Activated naive CD8-positive, alpha-beta T cell treated with anti-CD3 and anti-CD28 coated beads, Interleukin-2, amount 50 U/mL, for 16 hours (primary cell): ENCODE measurements around the gene CHMP4A.

ENCODE experiments used
- DNase-seq: peaks from one replicate; pipeline ENCODE4 v3.0.0-alpha.2; 2020; ENCODE audit warnings: low read depth, low spot score

The CHMP4A gene, protein sequence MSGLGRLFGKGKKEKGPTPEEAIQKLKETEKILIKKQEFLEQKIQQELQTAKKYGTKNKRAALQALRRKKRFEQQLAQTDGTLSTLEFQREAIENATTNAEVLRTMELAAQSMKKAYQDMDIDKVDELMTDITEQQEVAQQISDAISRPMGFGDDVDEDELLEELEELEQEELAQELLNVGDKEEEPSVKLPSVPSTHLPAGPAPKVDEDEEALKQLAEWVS

DNA sequence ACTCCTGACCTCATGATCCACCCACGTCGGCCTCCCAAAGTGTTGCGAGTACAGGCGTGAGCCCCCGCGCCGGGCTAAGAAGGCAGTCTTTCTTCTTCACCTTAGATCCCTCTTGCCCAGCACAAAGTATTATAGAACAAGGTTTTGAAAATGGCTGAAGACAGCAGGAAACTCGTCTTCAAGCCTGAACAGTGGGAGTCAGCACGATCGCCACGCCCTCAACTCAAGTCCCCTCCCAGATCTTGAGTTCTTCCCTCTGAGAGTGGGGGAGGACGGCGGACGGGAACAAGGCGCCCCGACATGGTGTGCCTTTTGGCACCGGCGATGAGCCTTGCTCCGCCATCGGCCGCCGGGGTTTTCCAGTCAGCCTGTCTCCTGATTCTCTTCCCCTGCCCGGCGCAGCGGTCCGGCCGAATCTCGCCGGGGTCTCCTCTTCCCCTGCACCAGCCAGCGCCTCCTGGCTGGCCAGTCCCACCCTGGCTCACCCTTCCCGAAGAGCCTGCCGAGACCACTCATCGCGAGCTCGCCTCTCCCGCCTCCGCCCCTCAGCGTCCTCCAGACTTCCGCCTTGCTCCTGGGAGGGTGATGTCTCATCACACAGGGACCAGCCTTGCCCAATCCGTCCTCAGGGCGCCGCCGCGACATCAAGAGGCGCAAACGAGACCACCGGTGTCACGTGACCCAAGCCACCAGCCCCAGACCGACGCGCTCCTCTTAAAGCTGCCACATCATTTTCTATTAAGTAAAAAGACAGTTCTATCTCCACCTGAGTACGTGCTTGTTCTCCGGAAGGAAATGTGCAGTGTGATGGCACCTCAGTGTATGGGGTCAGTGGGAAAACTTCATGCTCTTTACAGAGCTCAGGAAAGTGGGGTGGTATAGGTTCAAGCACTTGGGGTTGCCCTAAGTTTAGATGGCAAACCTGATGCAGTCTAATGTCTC, at the start of gene CHMP4A:
TSS of gene CHMP4A (minus strand) at position 565 of the 942 bp plus-strand sequence. CDS start at position 516, 49 bp downstream.
- DNase-seq: peak; percentile 96

DNA sequence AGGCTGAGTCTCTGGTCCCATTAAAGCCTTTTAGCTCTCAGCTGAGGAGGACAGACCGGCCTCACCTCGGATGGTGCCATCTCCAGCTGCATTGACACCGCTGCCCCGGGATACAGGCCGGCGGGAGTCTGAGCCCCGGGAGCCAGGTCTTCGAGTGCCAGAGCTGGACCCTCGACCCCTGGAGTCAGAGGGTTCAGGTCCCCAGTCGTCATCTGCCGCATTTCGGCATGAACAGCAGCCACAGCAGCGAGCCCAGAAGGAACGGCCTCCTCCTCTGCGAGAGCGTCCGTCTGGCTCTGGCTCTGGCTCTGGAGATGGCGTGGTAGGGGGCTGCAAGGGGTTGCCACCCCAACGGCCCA, 48.7 kb upstream of the CHMP4A start:
- DNase-seq: no peak

DNA sequence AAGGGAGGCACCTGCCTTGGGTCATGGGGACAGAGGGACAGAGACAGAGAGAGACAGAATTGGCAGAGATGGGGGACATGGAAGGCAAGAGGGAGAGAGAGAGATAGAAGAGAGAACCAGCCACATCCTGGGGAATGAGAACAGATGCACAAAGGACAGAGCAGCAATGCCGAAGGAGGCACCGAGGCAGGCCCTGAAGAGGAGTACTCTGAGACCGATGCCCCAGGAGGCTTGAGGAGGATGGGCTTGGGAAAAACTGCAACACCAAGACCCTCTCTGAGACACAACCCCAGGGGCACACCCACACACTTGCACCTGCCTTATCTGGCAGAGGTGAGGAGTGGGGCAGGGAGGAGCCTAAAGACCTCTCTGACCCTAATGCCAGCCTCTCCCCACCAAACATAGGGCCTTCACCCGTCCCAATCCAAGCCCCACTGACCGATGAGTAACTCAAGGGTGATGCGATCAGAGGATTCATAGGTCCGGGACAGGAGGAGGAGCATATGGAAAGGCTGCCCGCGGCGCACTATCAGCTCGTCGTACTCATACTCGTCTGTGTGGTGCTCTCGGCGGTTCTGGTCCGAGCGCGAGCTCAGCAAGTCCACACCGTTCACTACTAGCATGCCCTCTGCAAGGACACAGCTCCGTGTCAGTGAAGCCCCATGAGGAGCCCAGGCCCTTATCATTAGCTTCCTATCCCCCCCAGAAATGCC, 48.1 kb upstream of the CHMP4A start:
- no peak for DNase-seq

DNA sequence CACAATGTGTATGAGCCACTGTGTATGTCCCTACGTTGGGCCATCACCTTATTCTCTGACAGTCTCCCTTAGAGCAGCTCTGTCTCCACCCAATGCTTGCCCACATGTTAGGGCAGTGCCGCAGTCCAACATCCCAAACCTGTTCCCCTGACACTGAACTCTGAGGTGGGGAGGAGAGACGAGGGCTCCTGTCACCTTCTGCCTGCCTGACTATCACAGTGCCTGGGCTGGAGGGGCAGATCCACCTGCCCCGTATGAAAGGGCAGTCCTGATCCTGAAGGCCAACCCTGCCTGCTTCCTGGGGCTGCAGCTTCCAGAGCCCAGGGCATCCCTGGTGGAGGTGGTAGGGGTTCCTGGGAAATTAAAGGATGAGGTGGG, 47.5 kb upstream of the CHMP4A start:
- DNase-seq: no peak

DNA sequence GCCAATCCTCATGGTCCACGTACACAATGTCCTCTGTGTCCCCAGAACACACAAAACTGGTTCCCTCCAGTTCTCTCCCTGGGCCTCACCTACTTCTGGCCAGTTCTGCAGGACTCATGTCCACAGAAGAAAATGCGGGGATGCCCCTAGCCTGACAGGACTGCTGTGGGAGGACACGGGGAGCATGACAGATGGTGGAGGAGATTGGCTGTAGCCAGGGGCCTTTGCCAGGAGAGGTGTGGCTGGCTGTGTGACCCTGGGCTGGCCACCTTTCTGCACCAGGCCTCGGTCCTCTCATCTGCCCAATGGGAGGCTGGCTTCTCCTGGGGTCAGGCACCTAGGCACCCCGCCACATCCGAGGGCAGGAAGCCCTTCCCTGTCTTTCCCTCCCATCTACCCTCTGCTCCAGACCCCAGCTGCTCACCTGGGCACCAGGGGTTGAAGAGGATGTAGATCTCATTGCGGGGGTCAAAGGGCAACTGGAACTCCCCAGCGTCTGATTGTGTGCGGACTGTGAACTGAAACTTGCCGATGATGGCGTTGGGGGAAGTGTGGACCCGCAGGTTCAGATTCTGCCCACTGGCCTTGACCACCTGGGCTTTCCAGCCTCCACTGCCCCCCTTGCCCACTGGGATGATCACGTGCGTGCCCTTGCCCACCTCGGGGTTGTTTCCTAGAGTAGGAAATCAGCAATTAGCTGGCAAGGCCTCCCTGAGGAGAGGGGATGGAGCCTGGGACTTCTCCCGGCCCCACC, 46.9 kb upstream of the CHMP4A start:
- DNase-seq: no peak

DNA sequence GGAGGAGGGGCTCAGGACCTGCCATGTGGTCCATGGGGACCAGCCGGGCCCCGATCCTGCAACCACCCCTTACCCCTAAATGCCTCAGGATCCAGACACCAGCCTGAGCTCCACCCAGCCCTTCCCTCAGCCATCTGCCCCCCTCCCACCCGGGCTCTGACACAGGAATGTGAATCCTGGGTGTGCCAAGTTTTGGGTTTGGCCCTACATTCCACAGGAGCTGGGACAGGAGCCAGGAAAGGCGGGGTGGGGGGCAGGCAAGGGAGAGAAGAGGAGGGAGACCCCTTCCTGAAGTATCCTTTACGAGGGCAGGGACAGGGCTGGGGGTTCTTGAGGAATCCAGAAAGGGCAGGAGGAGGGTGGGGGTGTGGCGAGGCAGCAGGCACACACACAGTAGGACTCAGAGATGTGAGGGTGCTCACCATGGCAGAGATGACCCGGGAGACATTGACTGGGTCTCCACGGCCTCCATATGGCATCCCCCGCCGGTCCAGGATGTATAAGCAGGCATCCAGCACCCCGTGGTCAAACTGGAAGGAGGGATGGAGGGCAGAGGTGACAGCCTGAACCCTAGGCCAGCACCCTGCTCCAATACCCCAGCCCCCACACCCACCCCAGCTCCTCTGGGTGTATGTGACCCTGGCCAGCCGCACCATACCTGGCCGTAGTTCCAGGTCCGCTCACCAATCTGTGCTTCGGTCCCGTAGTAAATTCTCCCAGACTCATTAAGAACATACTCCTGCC, 46.2 kb upstream of the CHMP4A start:
- no peak for DNase-seq

DNA sequence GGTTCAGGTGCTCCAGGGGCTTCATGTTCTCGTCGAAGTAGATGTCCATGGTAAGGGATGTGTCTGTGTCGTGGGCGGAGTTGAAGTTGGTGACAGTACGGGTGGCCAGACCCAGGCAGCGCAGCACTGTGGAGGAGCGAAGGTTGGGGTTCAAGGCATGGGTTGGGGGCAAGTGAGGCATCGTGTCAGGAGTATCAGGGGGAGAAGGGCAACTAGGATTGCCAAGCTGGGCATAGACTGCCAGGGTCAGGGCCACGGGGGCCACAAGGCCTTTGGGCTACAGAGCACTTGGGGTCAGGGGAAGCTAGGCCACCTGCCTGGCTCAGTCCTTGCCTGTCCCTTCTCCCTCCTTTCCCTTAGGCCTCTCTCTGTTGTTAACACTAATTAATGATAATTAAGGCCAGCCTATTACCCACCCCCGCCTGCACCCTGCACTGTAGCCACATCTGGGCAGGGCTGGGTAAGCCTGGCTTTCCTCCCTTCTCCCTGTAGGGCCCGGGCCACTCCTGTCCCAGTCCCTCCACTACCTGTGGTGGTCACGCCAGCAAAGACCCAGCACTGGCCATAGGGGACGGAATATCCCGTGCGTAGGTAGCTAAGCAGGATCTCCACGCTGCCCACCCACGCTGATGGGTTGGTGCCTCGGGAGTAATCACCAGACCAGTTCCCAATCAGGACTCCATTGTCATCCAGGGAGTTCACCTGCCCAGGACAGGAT, 45.4 kb upstream of the CHMP4A start:
- DNase-seq: no peak

DNA sequence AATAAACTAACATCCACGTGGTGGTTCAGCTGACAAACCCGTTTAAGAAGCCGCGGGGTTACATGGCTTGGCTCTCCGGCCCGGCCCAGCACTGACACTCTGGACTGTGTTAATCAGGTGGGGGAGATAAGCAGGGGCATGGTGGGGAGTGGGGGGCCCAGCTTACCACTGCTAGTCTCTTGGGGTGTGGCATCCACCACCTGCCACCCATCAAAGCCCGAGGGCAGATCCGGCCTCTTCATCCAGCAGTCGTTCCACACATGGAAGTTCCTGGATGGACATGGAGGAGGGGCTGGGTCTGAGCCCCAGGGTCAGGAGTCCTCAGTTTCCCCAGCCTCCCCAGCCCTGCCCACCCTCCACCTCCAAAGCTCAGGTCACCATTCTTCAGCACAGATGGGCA, 44.8 kb upstream of the CHMP4A start:
- no peak for DNase-seq

DNA sequence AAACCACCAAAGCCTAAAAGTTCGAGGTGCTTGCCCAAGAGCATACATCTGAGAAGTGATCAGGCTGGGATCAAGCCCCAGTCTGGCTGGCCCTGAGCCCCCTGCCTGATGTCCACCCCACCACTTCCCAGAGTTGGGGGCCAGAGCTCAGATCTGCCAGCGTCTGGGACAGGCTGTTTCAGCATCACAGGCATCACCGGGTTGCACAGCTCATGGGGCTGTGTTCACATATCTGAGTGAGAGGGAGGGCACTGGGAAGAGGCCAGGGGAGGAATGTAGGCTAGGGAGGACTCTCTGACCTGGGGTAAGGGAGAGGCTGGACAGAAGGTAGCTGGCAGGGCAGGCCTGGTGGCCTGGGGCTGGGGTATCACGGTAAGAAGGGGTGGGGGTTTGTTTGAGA, 43.7 kb upstream of the CHMP4A start:
- no peak for DNase-seq

DNA sequence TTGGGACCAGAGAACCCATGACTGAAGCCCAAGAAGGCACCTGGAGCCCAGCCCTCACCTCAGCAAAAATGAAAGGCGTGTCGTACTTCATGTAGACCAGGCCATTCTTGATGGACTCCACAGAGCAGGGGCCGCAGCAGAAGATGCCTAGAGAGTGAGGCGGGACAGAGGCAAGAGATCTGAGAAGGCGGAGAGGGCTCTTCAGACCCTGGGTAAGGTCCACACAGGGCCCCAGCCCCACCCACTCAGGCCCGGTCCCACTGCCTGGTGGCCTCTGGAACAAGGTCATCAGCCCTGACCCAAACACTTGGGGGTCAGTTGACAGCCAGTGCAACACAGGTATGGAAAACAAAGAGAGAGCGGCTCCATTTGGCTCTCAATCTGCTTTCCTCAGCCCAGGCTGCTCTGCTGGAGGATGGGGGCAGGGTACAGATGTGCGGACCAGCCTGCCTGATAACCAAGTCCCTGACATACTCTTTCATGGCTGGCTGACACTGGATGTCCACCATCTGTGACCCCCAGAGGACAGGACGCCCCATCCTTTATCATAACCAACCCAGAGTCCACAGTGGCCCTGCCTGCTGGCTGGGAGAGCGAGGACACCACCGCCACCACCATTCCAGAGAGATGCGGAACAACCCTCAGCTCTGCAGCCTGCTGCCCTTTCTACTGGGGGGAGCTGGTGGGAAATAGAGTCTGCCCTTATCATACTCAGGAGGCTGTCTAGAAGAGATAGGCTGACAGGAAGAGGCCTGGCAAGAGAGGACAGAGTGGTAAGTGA, 42.8 kb upstream of the CHMP4A start:
- DNase-seq: no peak

DNA sequence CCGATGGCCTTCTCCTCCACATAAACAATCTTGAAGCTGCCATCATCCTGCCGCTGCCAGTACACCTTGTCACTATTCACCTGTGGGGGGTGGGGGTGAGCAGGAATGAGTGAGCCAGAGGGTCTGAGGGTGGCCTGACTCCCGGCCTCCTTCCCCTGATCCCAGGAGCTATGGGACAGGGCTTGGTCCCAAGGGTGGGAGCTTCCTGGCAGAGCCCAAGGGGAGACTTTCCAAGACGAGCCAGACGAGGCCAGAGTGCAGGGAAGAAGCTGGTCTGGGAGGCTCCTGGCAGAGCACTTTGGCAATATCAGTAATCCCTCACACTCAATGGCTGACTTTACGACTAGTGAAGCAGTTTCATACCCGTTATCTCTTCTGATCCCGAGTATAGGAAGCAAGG, 42.1 kb upstream of the CHMP4A start:
- no peak for DNase-seq

DNA sequence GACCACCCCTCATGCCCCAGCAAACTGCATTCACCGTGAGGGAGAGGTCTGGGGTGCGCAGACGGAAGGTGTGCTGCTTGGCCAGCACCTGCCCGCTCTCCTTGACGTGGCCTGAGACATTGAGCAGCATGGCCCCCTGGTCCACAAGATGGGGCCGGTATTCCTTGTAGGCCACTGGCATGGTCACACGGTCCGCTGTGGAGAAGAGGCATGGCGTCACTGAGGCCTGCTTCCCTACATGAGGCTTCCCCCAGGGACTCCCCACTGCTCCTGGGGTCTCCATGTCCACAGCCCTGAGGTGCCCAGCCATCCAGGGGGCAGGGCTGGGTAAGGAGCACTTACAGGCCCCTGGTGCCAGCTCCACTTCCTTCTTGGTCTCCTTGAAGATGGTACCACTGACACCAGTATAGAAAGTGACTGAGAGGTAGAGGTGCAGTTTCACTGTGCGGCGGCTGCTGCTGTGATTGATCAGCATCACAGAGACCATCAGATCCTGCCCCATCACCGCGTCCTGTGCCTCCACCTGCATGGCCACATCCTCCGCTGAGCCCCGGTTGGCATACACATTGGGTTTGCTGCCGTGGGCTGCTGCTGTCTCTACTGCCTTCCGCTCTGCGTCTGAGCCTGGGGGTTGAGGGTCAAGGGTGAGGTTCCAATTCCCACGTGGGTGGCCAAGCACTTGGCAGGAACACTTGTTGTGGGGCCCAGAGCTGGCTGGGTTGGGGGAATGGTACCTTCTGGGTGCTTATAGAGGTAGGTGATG, 41.5 kb upstream of the CHMP4A start:
- no peak for DNase-seq

DNA sequence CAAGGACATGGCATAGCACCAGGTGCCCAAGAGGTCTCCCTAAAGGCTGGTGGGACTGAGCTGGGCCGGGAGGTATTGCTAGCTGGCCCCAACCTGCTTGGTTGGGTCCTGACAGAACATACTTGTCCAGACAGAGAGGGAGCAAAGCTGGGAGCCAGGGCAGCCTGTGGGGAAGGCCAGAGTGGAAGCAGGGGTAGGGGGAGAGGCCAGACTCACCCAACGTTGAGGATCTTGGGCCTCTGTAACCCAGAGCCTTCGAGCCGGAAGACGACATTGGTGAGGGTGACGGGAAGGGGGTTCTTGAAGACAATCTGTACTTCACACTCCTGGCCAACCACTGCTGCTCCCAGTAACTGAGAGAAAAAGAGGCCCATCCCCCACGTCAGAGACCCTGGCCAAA, 40.6 kb upstream of the CHMP4A start:
- DNase-seq: no peak

DNA sequence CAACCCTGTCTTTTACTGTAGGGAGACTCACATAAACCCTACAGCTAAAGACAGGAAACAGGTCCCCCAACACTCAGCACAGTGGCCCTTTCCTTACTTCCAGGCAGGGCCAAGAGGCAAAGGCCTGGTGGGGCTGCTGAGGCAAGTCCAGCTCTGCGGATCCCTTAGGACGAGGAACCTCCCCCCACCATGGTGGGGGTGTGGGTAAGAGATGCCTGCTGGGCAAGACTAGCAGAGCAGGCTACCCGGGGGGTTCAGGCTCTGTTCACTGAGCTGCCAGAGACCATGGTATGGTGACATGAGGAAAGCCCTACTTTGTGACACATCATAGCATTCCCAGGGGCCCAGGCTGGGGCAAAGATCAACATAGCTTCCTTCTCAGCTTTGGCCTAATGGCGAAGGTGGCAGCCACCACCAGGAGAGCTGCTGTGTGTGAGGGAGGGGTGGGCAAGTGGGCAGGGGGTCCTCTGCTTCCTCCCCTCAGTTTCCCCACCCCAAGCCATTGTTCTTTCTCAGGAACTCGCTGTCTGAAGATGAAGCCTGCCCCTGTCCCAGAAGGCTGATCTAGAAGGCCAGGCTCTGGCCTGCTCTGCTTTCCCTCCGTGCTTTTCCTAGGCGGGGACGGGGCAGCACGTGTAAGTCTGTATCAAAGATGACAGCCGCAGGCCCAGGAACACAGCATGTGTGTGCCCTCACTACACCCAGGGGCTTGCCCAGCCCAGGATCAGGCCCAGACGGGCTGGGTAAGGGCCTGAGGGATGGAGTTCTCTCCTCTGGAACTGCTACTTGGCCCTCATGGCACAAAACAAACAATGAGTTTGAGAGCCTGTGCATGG, 39.2 kb upstream of the CHMP4A start:
- DNase-seq: no peak

DNA sequence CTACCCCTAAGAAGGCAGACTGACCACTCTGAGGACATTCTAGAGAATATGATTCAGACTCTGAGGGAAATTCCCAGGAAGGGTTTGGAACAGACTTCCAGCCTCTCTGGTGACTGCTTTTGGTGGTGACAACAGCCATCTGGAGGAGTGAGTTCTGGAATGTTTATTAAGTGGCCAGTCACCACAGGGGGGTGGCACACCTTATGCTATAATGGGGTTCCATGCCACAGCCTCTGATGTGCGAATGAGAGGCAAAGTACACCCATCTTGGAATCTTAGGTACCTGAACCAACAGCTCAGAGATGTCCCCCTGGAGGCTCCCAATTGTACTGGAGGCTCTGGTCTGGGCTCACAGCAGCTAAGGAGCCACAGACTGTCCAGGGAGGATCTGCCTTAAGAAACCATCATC, 38.6 kb upstream of the CHMP4A start:
- no peak for DNase-seq

DNA sequence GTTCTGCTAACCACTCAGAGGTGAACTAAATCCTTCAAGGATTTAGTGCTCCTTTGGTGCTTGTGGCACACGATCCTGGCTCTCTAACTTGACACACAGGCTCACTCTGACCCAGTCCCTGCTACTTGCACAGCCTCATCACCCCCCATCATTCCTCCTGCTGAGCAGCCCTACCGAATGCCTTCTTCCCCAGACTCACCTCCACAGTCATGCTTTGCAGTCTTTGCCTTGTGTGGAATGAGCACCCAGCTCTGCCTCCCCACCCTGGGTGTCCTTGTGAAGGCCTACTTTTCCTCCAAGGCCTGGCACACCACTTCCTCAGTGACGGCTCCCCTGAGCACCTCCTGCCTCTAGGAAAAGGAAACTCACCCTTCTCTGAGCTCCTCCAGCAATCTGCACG, 37.1 kb upstream of the CHMP4A start:
- DNase-seq: no peak

DNA sequence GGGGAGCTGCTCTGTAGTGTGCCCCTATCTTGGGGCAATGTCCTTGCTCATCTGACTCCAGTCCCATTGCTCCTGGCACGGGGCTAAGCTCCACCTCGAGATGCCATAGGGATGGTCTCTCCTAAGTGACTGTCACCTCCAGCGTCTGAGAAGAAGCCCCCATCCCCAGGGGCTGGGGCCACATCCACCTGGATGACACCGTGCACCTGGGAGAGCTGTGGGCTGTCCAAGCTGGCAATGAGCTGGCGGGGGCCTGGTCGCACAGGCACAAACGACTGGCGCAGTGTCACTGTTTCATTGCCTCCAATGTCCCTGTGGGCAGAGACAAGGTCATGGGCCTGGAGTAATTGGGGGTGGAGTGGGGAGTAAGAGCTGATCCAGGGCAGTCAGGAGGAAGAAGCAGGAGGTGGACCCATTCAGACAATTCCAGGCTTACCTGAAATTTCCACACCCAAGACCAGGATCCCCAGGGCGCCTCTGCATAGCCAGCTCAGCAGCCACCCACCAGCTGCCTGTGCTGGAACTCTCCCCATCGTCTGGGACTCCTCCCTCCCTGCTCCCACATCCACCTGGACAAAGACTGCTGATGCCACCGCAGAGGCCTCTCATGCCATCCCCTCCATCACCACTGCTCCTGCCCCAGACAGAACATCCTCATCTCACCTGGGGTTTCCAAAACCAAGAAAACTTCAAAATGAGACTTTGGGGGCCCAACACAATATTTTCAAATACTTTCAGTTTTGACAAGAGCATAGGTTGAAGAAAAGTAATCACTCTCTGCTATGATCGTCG, 36.1 kb upstream of the CHMP4A start:
- no peak for DNase-seq
